Lung (tissue), 12 donors: ENCODE results near the gene CDH1. TPM values are rescaled to one million over a fixed set of nuclear protein-coding genes. Genes with fewer than 3 reads are reported as not detected.
"Not testable (repeated sequence)": the region's sequence is repeated elsewhere in the genome, so short reads cannot be mapped to it uniquely, and the experiment has no call there.

Experiments used
- ATAC-seq: fragments of 200-7000 bp; cut with Tn5 transposase; one replicate; pipeline ENCODE4 v1.9.1; 2020; ENCODE audit warnings: moderate number of reproducible peaks; ENCODE audit not compliant: insufficient read depth, low FRiP score
- DNase-seq, 3 donors: peaks; one replicate each; pipeline ENCODE4 v3.0.0-alpha.2; 2013 to 2017
- H3K27ac ChIP-seq, 2 donors: one replicate each; pipeline ENCODE4 v1.5.1; 2013; ENCODE audit warnings: mild to moderate bottlenecking in 2 of 2, moderate library complexity in 2 of 2, control low read depth in 1 of 2, inconsistent platforms in 1 of 2, low read depth in 1 of 2, low read length in 1 of 2
- H3K27me3 ChIP-seq, 3 donors: one replicate each; pipeline ENCODE4 v1.5.1; 2013; ENCODE audit warnings: low read length in 2 of 3; ENCODE audit not compliant: control insufficient read depth in 3 of 3, insufficient read depth in 3 of 3
- H3K36me3 ChIP-seq, 4 donors: one replicate each; pipeline ENCODE4 v1.5.1; 2013; ENCODE audit warnings: low read length in 4 of 4, mild to moderate bottlenecking in 1 of 4, moderate library complexity in 1 of 4; ENCODE audit not compliant: control insufficient read depth in 4 of 4, insufficient read depth in 4 of 4
- H3K4me1 ChIP-seq, 5 donors: one replicate each; pipeline ENCODE4 v1.5.1; 2013; ENCODE audit warnings: low read length in 5 of 5, mild to moderate bottlenecking in 2 of 5, moderate library complexity in 1 of 5; ENCODE audit not compliant: control insufficient read depth in 5 of 5, insufficient read depth in 5 of 5
- H3K4me3 ChIP-seq: one replicate; pipeline ENCODE4 v1.5.1; 2013; ENCODE audit warnings: mild to moderate bottlenecking, control low read depth, moderate library complexity
- H3K9ac ChIP-seq, 2 donors: one replicate each; pipeline ENCODE4 v1.5.1; 2013; ENCODE audit warnings: low read length in 2 of 2, control low read depth in 1 of 2; ENCODE audit not compliant: insufficient read depth in 1 of 2
- H3K9me3 ChIP-seq, 4 donors: one replicate each; pipeline ENCODE4 v1.5.1; 2013; ENCODE audit warnings: low read length in 3 of 4, mild to moderate bottlenecking in 1 of 4, moderate library complexity in 1 of 4; ENCODE audit not compliant: control insufficient read depth in 4 of 4, insufficient read depth in 3 of 4
- WGBS, 2 donors: extraction: QIAGEN DNeasy Blood & Tissue Kit; methylation state at CpG; one replicate each; pipeline ENCODE4 v1.1.7; 2013; 5-methylcytosine and 5-hydroxymethylcytosine counted together
- polyA plus RNA-seq, 2 donors: library from polyadenylated mRNA; stranded (reverse); fragments of 200-250 nt; gene quantifications; one replicate each; pipeline ENCODE4 v1.2.1, GENCODE V29; 2013
- total RNA-seq, 2 donors: library from RNA; depleted of rRNA in 1 of 2; stranded (reverse); fragments of >200 nt in 1 of 2; gene quantifications; one replicate each; pipeline ENCODE4 v1.2.1, GENCODE V29; 2014 to 2021
- TF ChIP-seq, protein P1 (sequence below): IDR thresholded peaks from 2 replicates; pipeline ENCODE4 v1.5.1; 2012; ENCODE audit warnings: mild to moderate bottlenecking; ENCODE audit errors: control extremely low read depth, extremely low read depth
- donor health status: control.
- donor health status: control.
- donor health status: Bipolar disorder and iron deficiency.
- donor health status: healthy.
- donor health status: DM: yes; HTN: yes; CAD: no.

Gene CDH1
- total and polyA plus RNA-seq, 4 donors, result 33.2 to 227 (median 95.2) TPM

DNA sequence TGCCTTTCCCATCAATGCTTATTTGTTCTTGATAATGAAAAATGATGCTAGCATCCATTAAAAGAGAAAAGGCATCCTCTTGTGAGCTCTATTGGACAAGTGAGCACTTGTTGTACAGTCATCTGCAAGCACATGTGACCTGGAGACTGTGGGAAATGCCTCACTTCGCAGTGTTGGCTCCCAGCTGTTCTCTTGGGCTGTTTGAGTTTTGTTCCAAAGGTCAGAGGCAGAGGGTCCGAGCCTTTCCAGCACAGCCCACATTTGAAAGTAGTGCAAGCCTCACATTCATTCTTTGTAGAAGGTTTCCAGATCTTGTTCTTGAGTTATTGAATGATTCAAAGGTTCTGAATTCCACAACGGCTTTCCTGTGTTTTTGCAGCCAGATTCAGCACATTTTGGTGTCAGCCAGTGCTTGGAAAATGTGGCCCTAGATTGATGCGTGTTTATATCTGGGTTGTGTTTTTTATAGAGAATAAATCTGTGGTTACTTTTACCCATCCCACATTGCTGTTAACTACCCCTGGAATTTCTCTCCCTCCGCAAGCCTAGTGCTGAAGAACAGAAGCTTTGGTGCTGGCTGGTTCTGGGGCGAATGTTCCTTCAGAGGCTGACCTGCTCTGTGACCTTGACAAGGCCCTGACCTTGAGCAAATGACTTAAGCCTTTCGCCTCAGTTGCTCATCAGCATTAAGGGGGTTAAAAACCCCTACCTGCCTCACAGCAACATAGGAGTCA is 49.8 kb downstream of the CDH1 start:
- no peak overlapping the region for H3K4me3 ChIP-seq
- DNase-seq, result no peak
- no peak overlapping the region for H3K27ac ChIP-seq
- no peaks in the 10 kb centered on the region for H3K36me3 ChIP-seq
- H3K9ac ChIP-seq, result no peak overlapping the region
- TF ChIP-seq, protein P1, sequence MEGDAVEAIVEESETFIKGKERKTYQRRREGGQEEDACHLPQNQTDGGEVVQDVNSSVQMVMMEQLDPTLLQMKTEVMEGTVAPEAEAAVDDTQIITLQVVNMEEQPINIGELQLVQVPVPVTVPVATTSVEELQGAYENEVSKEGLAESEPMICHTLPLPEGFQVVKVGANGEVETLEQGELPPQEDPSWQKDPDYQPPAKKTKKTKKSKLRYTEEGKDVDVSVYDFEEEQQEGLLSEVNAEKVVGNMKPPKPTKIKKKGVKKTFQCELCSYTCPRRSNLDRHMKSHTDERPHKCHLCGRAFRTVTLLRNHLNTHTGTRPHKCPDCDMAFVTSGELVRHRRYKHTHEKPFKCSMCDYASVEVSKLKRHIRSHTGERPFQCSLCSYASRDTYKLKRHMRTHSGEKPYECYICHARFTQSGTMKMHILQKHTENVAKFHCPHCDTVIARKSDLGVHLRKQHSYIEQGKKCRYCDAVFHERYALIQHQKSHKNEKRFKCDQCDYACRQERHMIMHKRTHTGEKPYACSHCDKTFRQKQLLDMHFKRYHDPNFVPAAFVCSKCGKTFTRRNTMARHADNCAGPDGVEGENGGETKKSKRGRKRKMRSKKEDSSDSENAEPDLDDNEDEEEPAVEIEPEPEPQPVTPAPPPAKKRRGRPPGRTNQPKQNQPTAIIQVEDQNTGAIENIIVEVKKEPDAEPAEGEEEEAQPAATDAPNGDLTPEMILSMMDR, result no peak
- ATAC-seq, result no peak
- WGBS, 2 donors, result 67 to 70% methylated on average over 7 of the region's 7 CpGs
- no peaks in the 10 kb centered on the region for H3K27me3 ChIP-seq
- H3K9me3 ChIP-seq, result no peaks in the 10 kb centered on the region
- H3K4me1 ChIP-seq, result peaks cover 0 to 2% (median 0%) of the 10 kb centered on the region in 5 donors

- H3K27me3 ChIP-seq, result not testable (repeated sequence)
Observed at GRCh38 chr16:68787419-68787807, 50.3 kb downstream of the CDH1 start.

DNA sequence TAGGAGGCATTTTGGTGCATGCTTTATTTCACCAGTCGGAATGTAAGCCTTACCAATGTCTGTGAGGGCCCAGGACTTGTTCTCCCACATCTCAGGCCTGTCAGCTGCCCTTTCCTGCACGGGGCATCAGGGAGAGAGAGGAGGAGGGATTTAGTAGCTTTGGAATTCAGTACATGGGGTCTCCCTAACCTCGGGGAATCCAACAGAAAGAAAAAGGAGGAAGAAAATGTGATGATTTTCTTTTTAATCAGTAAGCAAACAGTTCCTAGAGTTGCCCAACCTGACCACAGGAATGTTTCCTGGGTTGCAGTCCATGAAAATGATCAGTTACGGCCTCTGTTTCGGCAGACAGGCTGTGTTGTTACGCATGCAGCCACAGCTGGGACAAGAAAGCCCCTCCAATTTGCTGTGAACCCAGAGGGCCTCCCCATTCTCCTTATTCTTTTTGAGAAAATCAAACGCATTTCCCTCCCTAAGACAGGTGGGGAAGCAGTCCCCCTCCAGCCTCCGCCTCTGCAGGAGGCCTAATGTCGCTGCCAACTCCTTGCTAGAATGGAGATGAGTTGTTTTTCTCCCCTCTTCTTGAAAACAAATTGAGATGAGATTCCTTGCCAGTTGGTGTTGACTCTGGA is 53.2 kb downstream of the CDH1 start:
- H3K27me3 ChIP-seq, result no peaks in the 10 kb centered on the region
- H3K4me3 ChIP-seq, result no peak overlapping the region
- no peak overlapping the region for H3K9ac ChIP-seq
- DNase-seq, result peak; percentile 16 to 51 (median 22)
- H3K9me3 ChIP-seq, result no peaks in the 10 kb centered on the region
- H3K36me3 ChIP-seq, result no peaks in the 10 kb centered on the region
- H3K4me1 ChIP-seq, result peaks cover 0 to 3% (median 0%) of the 10 kb centered on the region in 5 donors
- 33 to 47% methylated on average over 9 of the region's 9 CpGs for WGBS, 2 donors
- peak overlapping the region in 1 of 2 donors; percentile 63 for H3K27ac ChIP-seq
- peak; percentile 51 for ATAC-seq
- TF ChIP-seq, protein P1, result no peak

More at GRCh38 chr16:68787419-68787807, 50.3 kb downstream of the CDH1 start:
- not testable (repeated sequence) for H3K9me3 ChIP-seq, H3K9ac ChIP-seq, H3K36me3 ChIP-seq, ATAC-seq, DNase-seq, H3K4me1 ChIP-seq, H3K4me3 ChIP-seq, H3K27ac ChIP-seq
- WGBS, 2 donors, result 89 to 98% methylated on average over 1 of the region's 1 CpG

DNA sequence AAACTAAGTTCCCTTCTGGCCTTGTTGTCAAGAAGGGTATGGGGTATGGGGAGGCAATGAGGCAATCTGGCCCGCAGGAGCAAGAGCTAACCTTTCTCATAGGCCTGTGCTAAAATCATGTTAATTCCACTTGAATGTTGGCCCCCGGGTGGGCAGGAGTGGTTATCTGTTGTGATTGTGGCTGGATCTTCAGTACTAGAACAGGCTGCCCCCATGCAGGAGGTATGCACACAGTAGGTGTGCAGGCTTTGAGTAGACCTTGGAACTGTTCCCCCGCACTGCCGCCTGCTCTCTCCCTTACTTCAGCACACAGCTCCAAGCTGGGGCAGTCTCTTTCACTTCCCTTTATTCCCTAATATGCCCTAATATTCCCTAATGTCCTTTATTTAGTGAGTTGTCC is 53.9 kb downstream of the CDH1 start:
- ATAC-seq, result no peak
- Histone ChIP-seq H3K36me3 (no peaks in the 10 kb centered on the region), H3K4me3 (no peak overlapping the region), H3K27ac (peak overlapping the region in 1 of 2 donors; percentile 33), H3K9me3 (no peaks in the 10 kb centered on the region), H3K9ac (no peak overlapping the region), H3K27me3 (no peaks in the 10 kb centered on the region), H3K4me1 (peaks cover 0 to 3% (median 0%) of the 10 kb centered on the region in 5 donors)
- TF ChIP-seq, protein P1, result no peak
- 46 to 79% methylated on average over 4 of the region's 4 CpGs for WGBS, 2 donors
- no peak for DNase-seq
